ENCODE data around the gene MCM5.
"Not testable (repeated sequence)": the region's sequence is repeated elsewhere in the genome, so short reads cannot be mapped to it uniquely, and the experiment has no call there.

The MCM5 gene

GRCh38 chr22:35434061-35434710 is 34.2 kb downstream of the MCM5 start:
- DNase-seq = no peak

DNA sequence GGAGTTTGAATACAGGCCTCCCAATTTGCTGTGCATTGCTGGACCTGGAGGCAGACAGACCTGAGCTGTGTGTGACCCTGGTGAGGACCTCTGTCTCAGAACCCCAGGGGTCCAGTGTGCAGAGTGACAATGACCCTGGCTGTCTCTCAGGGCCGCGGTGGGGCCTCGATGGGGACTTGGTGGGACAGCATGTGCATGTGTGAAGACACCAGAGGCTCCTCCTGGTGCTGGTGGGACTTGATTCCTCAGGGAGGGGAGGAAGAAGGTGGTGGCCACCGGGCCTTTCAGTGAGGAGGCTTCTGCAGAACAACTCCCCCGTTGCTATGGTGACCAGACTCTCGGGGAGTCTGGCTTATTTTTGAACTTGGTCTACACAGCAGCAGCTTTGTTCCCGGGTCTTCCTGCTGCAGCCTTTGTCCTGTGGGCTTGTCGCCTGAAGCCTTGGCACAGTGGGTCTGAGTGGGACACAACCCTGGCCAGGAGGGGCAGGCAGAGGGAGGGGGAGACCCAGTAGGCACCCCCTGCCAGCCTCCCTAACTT is 35.3 kb downstream of the MCM5 start:
- DNase-seq = no peak

- no peak for DNase-seq
These were observed 36.5 kb downstream of the MCM5 start for GRCh38 chr22:35436421-35436820.

DNA sequence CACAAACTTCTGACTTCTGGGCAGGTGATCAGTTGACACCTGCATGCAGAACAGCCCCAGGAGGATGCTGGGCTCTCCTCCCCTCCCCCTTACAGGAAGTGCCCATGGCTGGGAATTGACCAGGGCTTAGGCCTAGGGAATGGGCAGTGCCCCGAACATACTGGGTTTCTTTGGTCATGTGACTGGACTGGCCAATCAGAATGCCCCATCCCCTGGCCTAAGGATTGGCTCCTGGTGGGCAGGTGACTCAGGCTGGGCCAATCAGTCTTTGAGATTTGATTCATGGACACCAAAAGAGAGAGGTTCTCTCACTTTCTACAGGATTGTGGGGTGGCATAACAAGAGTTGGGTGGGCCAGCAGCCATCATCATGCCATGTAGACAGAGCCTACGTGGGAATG is 37.1 kb downstream of the MCM5 start:
- no peak for DNase-seq

GRCh38 chr22:35438673-35439364 is 38.9 kb downstream of the MCM5 start:
- DNase-seq = not testable (repeated sequence)

DNA sequence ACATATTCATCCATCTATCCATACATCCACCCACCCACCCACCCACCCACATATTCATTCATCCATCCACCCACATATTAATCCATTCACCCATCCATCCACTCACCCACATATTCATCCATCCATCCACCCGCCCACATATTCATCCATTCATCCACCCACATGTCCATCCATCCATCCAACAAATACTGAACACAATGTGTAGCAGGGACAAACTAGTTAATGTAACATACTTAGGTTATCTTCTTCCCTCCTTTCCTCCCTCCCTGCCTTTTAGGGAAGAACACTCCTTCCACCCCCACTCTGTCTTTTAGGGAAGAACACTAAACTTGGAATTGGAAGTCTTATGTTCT is 39.4 kb downstream of the MCM5 start:
- DNase-seq = no peak

DNA sequence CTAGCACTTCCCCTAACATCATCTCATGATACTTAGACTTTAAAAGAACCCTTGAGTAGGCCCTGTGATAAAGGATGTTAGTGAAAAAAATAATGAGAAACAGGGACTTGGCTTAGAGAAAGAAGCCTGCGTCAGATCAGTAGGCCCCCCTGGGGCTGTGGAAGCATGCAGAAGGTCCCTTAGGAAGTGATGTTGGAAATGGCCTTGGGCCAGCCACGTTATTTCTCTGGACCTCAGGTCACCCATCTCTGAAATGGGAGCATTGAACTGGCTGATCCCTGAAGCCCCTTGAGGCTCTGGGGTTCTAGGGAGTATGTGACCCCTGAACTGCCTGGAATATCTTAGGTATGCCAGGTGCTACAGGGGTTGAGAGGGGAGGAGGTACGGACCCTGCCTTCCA is 40.2 kb downstream of the MCM5 start:
- DNase-seq = no peak

GRCh38 chr22:35441489-35442100 is 41.7 kb downstream of the MCM5 start:
- DNase-seq = no peak

DNA sequence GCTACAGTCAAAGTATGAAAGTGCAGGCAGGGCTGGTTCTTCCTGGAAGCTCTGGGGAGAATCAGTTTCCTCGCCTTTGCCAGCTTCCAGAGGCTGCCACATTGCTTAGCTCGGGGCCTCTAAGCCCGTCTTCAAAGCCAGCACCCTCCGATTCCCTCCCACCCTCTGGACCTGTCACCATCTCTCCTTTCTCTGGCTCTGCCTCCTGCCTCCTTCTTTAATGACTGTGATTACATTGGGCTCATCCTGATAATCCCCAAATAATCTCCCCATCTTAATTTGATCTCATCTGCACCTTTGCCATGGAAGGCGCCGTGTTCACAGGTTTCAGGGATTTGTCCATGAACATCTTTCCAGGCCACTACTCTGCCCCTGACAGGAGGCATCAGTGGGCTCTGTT is 42.5 kb downstream of the MCM5 start:
- no peak for DNase-seq

DNA sequence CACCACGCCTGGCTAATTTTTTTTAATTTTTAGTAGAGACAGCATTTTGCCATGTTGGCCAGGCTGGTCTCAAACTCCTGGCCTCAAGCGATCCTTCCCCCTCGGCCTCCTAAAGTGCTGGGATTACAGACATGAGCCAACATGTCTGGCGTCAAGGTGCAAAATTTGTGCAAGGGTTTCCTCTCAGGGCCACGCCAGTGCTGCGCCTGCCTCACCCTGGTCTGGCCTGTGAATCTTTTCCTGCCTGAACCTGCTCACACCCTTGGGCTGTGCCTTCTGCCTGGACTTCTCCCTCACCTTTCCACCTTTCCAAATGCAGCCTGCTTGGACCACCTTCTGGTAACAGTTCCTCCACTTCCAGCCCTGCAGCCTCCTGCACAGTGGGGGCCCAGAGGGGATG is 43.4 kb downstream of the MCM5 start:
- no peak for DNase-seq

DNA sequence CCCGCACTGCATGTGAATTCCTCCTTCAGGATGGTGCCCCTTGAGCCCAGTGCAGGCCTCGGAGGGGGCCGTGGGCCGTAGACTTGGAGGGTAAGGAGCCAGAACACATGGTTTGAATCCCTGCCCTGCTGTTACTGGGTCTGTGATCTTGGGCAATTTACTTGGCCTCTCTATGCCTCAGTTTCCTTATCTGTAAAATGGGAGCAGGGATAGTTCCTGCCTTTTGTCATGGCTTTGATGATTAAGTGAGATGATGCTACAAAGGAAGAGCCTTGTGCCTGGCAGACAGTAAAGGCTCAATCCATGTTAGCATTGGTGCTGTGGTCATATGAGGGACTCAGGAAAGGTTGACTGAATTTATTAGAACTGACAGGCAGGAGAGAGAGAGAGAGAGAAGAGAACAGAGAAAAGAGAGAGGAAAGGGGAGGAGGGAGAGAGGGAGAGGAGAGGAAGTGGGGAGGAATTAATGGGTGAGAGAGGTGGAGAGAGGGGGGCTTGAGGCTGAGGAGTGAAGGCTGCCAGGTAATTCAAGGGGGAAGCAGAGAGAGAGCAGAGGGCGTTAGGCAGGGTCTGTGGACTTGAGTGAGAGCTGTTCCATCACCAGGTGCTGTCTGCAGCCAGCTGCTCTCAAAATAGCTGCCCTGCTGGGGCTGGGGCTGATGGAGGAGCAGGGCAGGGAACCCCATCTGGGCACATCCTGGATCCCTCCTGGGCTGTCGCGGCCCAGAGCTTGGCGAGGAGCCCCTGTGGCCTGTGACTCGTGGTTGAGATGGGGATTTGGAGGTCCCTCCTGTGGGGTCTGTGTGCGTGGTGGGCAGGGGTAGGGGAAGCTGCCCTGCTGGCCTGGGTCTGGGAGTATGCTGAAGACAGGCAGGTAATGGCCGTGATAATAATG is 44.1 kb downstream of the MCM5 start:
- DNase-seq = no peak

DNA sequence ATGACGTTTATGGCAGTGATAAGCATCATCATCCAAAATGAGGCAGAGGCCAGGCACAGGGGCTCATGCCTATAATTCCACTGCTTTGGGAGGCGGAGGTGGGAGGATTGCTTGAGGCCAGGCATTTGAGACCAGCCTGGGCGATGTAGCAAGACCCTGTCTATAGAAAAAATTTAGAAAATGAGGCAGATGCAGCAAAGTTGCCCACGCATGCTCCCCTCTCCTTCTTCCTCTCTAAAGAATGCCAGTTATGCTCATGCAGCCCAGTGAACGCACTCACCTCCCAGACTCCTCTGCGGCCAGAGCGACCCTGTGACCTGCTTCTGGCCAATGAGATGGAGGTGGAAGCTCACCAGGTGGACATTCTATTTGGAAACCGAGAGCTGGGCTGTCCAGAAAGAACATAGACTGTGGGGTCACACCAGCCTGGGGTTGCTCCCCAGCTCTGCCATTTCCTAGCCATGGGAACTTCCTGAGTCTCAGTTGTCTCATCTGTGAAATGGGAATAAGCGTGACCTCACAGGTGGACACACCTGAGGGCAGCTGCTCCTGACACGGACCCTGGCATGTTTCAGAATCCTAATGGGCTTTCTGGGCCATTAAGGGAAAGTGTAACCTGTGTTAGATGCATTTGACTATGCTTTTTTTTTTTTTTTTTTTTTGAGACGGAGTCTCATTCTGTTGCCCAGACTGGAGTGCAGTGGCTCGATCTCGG is 44.9 kb downstream of the MCM5 start:
- DNase-seq = no peak

- no peak for DNase-seq
These were observed 46.0 kb downstream of the MCM5 start for GRCh38 chr22:35445933-35446332.

DNA sequence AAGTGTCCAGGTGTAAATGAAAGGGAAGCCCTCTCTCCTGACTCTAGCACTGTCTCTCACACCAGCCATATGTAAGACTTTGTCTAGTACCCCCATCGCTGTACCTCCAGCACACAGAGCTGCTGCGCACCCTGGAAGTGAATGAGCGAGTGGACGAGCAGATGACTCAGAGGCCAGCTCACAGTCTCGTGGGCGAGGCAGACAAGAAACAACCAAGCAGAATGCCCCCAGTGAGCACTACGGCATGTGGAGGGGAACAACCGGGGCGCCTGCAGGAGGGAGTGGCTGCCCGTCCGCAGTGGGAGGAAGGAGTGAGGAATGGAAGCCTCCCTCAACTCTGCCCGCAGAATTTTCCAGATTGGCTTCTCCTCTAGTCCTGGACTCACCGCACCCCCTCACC is 46.4 kb downstream of the MCM5 start:
- no peak for DNase-seq

DNA sequence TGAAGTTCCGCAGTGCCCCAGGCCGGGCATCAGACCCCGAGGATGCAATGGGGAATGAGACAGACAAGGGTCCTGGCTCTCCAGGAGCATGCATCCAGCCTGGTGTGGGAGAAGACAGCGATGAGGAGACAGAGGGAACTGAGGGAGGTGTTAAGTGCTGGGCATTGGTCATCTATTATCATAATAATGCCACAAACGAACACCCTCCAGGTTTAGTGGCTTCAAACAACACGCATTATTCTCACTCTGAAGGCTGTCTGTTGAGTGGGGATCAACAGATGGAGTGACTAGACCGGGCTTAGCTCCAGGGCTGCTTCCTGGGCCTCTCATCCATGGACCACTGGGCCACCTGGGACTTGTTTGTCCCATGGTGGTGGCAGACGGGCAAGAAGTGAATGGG is 48.6 kb downstream of the MCM5 start:
- no peak for DNase-seq

- DNase-seq = no peak
These were observed 50.1 kb downstream of the MCM5 start for GRCh38 chr22:35449829-35450689.

GRCh38 chr22:35450824-35451569 is 51.1 kb downstream of the MCM5 start:
- DNase-seq = no peak

- DNase-seq = no peak
These were observed 51.7 kb downstream of the MCM5 start for GRCh38 chr22:35451592-35451991.

GRCh38 chr22:35452351-35452781 is 52.4 kb downstream of the MCM5 start:
- no peak for DNase-seq

All from activated CD4-positive, CD25-positive, alpha-beta regulatory T cell (primary cell).